NCI-H345 (cell line): ENCODE measurements around the gene ADAM23.
"Not testable (repeated sequence)": the region's sequence is repeated elsewhere in the genome, so short reads cannot be mapped to it uniquely, and the experiment has no call there.

ENCODE experiments used
- DNase-seq: peaks from one replicate; lab custom pipeline; 2025; lab: John Stamatoyannopoulos, UW

ADAM23 gene, protein sequence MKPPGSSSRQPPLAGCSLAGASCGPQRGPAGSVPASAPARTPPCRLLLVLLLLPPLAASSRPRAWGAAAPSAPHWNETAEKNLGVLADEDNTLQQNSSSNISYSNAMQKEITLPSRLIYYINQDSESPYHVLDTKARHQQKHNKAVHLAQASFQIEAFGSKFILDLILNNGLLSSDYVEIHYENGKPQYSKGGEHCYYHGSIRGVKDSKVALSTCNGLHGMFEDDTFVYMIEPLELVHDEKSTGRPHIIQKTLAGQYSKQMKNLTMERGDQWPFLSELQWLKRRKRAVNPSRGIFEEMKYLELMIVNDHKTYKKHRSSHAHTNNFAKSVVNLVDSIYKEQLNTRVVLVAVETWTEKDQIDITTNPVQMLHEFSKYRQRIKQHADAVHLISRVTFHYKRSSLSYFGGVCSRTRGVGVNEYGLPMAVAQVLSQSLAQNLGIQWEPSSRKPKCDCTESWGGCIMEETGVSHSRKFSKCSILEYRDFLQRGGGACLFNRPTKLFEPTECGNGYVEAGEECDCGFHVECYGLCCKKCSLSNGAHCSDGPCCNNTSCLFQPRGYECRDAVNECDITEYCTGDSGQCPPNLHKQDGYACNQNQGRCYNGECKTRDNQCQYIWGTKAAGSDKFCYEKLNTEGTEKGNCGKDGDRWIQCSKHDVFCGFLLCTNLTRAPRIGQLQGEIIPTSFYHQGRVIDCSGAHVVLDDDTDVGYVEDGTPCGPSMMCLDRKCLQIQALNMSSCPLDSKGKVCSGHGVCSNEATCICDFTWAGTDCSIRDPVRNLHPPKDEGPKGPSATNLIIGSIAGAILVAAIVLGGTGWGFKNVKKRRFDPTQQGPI

DNA sequence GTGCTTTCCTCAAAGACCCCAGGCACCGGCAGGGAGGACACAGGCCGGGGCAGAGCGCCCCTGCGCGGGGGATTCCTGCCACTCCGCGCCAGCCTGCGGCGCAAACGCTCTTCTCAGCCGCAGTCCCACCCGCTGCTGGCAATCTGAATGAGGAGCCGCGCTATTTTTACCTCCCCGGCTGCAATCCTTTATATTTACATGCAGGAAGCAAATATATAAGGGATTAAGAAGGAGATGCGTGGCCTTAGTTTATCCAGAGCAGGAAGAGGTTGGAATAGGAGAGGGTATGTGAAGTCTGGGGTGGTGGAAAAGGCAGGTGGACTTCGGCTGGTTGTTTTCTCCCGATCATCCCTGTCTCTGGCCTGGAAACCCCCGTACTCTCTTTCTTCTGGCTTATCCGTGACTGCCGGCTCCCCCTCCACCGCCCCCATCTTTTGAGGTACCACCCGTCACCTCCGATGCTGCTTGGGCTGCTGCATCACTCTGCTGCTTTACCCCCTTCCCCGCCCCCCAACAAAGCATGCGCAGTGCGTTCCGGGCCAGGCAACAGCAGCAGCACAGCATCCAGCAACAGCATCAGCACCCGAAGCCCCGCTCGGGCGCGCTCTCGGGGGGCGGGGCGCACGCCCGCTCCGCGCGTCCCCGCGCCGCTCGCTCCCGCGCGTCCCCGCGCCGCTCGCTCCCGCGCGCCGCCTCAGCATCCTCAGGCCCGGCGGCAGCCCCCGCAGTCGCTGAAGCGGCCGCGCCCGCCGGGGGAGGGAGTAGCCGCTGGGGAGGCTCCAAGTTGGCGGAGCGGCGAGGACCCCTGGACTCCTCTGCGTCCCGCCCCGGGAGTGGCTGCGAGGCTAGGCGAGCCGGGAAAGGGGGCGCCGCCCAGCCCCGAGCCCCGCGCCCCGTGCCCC is at the start of gene ADAM23:
ADAM23 (plus strand) TSS at position 700 of the 902 bp plus-strand sequence. CDS start 335 bp downstream, outside the sequence.
- peak; percentile 90 for DNase-seq

DNA sequence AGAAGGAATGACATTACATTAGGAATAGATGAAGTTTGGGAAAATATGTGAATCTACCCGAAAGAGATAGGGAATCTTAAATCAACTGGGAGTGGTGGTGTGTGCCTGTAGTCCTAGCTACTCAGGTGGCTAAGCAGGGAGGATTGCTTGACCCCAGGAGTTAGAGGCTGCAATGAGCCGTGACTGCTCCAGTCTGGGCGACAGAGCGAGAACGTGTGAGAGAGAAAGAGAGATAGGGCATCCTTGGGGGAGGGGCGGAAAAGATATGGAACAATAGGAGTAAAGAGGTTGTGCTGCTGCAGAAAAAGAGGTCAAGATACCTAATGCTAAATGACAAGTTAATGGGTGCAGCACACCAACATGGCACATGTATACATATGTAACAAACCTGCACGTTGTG is 47.1 kb upstream of the ADAM23 start:
- DNase-seq, result no peak

DNA sequence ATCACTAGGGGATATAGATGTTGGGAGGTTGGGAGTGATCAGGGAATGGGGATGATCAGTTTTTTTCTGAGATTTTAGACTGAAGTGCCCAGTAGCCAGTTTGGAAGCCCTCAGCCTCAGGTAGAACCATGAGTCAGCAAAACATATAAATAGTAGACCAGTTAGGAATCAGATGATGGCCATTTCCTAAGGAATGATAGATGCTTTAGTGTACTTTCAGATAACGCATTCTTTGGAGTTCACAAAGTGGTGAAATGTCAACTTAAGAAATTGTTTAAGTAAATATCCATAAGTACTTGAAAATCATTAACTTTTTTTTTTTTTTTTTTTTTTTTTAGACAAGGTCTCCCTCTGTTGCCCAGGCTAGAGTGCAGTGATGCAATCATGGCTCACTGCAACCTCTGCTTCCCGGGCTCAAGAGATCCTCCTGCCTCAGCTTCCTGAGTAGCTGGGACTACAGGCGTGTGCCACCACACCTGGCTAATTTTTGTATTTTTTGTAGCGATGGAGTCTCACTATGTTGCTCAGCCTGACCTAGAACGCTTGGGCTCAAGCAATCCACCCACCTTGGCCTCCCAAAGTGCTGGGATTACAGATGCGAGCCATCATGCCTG is 40.3 kb upstream of the ADAM23 start:
- not testable (repeated sequence) for DNase-seq

DNA sequence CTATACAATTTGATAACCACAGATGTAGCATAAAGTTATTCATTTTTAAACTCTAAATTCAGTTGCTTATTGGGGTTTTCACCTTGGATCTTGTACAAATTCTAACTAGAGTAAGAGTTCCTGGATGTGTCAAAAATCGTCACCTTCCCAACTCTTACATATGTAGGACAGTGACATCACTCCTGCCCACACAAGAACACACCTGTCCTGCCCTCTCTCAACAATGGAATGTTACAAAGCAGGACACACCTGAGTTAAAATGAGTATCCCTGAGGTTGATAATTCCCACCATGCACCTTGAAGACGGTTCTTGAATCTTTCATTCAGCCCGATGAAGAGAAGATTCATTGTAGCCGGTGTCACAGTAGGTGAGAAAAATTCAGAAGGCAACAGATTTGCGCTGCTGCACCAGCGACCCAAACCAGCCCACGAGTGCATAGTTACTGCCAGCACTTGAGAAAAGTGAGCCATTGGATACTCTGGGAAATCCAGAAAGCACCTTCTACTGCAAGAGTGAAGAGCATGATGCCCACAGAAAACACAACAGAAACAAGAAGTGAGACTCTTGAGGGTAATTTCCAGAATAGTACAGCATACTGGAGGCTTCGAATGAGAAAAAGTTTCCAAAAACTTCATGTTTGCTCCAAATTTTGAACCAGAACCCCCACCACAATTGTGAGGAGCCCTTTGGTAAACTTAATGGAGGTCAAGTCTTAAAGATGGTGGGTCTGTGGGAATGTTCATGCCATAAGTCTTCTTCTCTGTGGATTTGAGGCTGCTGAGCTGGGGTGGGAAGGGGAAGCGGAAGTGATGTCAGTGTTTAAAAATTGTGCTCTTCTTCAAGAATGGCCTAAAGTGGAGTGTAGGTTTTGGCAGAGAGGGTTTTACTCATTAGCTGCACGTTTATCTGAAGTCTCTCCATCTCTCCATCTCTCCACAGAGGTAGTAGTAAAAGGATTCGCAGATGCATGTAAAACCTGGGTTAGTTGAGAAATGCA is 34.7 kb upstream of the ADAM23 start:
- DNase-seq, result no peak

DNA sequence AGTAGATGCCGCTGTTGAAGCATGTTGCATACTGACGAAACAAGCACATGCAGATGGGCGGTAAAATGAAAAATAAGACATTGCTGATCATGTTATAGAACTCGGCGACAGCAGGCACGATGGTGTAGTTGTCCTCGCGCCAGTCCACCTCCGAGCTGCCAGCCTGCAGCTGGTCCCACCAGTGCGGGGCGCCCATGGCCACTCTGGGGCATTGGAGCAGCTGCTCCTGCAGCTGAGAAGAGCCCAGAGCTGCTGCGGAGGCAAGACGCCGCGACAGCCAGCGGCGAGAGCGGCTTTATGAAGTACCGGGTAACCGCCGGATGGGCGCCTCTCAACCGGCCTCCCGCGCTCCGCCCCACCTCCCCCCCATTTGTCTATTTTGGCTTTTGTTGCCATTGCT is 32.6 kb upstream of the ADAM23 start:
- no peak for DNase-seq

DNA sequence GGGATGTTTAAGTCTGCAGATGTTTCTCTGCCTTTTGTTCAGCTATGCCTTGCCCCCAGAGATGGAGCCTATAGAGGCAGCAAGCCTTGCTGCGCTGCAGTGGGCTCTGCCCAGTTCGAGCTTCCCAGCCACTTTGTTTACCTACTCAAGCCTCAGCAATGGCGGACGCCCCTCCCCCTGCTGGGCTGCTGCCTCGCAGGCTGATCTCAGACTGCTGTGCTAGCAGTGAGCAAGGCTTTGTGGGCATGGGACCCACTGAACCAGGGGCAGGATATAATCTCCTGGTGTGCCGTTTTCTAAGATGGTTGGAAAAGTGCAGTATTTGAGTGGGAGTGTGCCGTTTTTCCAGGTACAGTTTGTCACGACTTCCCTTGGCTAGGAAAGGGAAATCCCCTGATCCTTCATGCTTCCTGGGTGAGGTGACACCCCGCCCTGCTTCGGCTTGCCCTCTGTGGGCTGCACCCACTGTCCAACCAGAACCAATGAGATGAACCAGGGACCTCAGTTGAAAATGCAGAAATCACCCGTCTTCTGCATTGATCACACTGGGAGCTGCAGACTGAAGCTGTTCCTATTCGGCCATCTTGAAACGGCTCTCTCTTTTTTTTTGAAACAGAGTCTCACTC is 27.6 kb upstream of the ADAM23 start:
- no peak for DNase-seq

DNA sequence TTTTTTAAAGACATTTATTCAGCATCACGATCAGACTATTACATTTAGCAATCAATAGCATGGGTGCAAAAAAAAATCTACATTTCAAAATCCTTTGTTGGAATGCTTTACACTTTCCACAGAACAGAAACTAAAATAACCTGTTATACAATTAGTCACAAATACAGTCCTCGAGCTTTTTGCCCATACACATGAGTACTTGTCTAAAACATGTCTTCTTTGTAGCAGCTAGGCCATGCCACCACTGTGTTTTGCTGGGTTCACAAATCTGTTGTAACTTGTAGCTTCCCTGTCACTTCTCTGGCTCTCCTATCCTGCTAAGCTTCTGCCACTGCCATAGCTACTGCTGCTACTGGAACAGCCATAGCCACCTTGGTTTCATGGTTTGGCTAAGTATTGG is 24.4 kb upstream of the ADAM23 start:
- DNase-seq, result no peak

DNA sequence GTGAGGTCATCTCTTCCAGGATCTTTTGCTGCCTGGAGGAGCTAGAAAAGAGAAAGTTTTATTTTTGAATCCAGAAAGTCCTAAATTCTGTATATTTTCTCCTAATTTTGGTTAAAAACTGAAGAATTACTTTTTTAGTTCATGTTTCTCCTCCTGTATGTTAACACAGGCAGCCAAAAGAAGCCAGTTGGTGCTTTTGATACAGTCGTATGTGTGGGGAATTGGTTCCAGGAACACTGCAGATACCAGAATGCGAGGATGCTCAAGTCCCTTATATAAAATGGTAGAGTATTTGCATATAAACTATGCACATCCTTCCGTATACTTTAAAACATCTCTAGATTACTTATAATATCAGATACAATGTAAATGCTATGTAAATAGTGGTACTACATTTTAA is 22.6 kb upstream of the ADAM23 start:
- no peak for DNase-seq

DNA sequence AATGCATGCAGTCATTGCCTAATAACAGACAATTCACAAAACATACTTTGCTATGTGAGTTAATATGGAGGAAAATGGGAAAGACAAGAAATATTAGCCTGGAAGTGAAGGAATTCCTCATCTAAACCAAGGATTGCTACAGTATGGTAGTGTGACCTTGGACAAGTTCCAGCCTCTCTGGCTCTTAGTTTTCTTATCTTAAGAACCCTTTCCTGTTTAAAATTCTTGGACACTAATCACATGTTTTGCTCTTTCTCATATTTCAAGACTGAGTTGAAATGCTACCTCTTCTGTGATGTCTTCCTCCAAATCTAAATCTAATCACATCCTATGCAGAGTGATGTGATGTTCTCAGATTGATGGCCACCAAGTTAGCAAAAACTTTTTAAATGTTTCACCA is 20.8 kb upstream of the ADAM23 start:
- no peak for DNase-seq

DNA sequence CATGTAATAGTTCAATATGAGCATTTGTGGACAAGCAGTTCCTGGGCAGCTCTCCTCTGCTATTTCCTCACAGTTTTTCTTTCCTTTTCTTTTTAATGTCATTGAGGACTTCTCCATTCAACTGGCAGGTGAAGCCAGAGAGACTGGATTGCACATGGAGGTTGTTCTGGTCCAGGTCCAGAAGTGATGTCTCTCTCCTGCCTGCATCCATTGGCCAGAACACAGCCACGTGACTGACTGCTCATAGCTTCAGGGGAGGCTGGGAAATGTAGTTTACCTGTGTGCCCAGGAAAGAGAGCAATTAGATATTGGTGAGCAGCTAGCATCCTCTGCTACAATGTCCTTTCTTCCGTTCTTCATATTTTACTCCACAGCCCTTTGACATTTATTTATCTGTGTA is 20.2 kb upstream of the ADAM23 start:
- no peak for DNase-seq

DNA sequence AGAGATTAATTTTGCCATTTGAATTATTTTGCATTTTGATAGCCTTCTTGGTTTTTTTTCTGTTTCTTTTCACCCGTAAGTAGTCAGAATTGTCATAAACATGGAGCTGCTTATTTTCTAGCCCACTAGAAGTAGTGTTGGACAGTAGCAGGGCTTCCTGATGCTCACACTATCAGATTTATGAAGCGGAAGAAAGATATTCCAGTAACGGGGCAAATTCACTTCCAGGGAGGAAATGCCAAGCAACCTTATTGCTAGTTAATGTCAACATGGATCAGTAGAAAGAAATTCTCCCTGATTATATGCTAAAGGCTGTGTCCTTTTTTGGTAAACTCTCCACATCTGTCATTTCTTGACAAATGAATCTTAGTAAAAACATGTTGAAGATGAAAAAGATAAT is 19.2 kb upstream of the ADAM23 start:
- no peak for DNase-seq

DNA sequence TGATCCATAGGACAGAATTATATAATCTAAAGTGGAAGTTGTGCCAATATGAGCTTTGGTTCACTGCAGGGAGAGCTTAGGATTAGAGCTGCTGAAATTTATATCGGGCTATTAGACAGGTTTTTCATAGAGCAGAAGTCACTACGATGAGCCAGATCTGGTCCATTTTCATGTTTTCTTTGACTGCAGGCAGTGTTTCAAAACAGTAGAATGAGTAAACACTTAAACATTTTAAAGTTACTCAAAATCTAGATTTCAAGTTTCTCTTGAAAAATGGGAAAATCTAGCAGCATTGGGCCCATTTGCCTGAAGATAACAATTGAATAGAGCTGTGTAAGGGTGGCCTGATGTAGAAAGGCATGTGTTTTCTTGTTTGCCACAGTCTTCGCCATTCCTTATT is 14.5 kb upstream of the ADAM23 start:
- DNase-seq, result no peak

DNA sequence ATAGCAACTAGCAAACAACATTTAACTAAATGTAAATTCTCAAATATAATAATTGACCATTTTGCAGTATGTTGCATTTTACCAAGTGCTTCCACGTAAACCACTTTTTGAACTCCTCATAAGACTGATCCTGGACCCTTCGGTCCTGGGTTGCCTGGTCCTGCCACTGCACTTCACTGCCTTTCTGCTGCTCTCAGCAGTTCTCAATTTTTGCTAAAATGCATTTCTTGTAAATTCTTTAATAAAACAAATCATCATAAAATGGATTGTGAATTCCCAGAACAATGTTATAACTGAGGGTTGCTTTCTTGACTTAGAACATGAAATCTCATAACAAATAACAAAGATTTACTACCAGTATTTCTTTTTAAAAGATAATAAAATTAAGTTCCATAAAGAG is 12.9 kb upstream of the ADAM23 start:
- DNase-seq, result no peak

DNA sequence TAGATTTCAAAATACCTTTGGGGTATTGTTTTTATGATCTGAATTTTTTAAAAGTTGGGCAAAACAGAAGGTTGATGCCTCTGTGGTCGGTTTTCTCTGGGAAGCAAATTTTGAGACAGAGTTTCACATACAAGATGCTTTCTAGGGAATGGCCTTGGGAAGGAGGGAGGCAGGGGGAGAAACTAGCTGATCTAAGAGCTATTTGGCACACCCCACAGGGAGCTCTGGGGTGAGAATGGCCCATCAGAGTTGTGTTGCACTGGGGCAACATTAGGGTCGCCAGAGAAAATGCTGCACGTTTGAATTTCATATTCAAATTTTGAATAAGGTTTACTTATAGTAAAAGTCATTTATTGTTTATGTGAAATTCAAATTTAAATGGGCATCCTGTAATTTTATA is 11.9 kb upstream of the ADAM23 start:
- DNase-seq, result no peak

DNA sequence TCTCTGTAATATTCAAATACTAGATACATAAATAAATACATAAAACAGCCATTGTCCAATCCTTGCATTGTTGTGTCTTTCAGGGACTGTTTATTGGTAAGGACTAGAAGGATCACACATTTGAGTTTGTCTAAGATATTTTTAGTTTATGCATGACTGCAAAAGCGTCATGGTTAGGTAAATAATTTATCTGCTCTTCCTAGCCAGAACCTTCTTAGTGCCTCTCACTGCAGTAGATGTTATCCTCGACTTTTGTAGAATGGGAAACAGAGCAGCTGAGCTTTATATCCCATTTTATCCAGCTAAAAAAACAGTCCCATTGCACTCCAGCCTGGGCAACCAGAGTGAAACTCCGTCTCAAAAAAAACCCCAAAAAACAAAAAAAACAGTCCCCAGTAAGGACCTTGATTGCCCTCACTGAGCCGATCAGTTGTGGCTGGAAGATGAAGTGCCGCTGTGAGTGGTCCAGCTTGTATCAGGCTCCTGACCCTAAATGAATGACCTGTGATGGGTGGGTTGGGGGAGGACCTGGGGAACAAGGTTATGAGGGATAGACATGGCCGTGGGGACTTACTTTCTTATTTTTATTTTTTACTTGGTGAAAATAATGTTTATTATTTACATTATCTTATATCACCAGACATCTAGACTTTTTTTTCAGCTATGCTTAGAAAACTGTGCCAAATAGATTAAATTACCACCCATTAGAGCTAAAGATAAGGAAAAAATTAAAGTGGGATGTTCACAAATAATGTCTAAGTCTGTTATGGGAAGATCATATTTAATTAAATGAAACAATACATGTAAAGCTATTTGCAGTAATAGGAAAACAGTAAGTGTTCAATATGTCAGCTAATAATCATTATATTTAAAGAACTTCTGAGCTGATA is 10.9 kb upstream of the ADAM23 start:
- no peak for DNase-seq

DNA sequence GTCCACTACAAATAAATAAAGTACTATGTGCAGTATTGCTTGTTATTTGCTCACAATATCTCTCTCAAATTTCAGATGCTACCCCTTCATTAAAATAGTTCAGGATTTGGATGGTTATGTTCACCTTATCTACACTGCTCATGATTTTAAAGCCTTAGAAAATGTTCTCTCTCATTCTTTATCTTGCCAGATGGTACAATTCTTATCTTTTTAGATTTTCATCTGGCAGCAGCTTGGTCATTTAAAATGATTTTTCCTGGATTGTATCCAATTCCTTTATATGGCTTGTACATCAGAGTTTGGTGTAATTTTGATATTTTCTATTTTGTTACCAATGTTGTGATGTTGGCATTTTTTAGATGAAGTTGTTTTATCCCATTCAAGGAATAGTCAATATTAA is 10.1 kb upstream of the ADAM23 start:
- DNase-seq, result no peak

DNA sequence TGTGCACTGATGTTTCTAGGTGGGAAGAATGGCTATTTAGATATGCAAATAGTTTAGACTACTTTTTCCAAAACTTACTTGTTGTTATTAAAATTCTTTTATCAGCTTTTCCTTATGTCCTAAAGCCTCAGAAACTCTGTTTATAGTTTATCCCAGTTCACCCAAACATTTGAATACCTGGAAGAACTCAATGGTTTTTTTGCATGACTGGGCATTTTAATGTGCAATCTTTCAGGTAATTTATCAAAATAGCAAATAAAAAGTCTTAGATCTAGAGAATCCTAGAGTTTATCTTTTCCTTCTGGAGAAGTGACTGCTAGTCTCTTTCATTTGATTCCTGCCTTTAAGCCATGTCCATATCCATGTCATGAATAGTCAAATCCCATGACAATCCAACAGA is 9.6 kb upstream of the ADAM23 start:
- DNase-seq, result no peak

DNA sequence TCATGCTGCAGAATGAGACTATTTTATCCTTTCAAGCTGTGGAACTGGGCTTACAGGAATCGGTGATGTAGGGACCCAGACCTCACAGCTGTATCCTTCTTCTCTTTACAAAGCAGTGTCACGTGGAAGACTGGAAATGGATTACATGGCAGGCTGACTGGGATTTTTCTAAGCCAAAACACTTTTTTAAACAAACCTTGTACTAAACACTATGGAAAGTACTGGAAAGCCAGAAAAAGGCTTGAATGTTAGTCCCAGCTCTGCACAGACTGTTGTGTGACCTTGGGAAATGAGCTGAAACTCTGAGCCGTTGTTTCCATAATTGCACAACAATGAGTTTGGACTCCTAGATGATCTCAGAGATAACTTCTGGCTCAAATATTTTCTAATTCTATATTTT is 7.6 kb upstream of the ADAM23 start:
- no peak for DNase-seq

DNA sequence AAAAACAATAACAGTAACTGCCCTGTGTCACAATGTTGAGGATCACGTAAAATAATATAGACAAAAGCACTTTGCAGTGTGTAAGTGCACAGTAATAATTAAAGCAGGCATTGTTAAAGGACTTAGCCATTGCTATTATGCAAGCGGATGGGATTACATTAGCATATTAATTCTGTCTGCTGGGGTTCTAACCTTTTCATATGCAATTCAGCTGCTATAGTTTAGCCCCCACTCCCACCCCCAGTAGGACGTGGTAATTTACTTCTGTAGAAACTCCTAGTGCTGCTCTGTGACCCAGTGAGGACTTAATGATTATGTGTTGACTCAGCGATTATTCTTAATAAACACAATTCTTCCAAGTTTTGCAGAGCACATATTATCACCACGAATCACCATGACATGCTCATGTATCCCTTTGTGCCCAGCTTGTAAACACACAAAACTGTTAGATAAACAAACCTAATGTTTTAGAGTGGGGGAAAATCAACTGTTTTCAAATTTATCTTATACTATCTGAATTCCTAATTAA is 5.1 kb upstream of the ADAM23 start:
- no peak for DNase-seq
